ENCODE measurements around the gene KLF1.

The KLF1 gene

DNA sequence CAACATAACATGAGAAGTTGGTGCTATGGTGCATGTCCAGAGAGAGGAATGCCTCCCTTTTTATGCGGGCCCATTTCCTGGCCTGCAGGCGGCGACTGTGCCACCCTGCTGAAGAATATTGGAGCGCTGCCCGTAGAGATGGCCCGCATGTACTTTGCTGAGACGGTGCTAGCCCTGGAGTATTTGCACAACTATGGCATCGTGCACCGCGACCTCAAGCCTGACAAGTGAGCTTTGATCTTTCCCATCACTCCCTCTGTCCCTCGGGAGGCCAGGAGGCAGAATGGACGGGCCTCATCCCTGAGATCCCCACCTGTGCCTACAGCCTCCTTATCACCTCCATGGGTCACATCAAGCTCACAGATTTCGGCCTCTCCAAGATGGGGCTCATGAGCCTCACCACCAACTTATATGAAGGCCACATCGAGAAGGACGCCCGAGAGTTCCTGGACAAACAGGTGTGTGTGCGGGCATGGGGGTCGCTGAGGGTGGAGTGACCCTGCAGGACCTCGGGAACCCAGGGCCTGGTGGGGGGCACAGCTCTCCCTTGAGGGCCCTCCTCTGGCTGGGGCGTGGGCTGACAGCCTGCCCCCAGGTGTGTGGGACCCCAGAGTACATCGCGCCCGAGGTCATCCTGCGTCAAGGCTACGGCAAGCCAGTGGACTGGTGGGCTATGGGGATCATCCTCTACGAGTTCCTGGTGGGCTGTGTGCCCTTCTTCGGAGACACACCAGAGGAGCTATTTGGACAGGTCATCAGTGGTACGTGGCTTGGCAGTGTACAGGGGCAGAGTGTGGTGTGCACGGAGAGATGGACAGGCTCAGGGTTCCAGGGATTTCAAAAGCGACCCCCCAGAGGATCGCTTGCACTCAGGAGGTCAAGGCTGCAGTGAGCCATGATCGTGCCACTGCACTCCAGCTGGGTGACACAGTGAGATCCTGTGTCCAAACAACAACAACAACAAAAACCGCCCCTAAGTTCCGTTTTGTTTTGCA is 22.0 kb downstream of the KLF1 start:
- Histone ChIP-seq H3K9me3 (ENCODE audit: insufficient read depth, low read depth, low read length) (peaks cover 4% of the 10 kb centered on the region), H3K14ac (ENCODE audit: low read length) (no peak overlapping the region), H3K4ac (ENCODE audit: low read depth, low read length) (no peak overlapping the region), H3K4me3 (ENCODE audit: low read depth, low read length) (no peak overlapping the region), H2AK5ac (ENCODE audit: low read length) (no peak overlapping the region), H3K23ac (ENCODE audit: low read length) (no peak overlapping the region), H2AFZ (ENCODE audit: insufficient read depth, low read length, poor library complexity) (no peak overlapping the region), H2BK12ac (ENCODE audit: low read length) (no peak overlapping the region), H2BK120ac (ENCODE audit: insufficient read depth, low read length, poor library complexity) (no peak overlapping the region), H3K4me1 (ENCODE audit: control insufficient read depth in 1 of 2, insufficient read depth in 2 of 2, low read length in 2 of 2) (peaks cover 4 to 5% of the 10 kb centered on the region in 2 experiments), H3K79me2 (ENCODE audit: control insufficient read depth, insufficient read depth, low read length, poor library complexity) (no peaks in the 10 kb centered on the region), H3K4me2 (ENCODE audit: low read length) (no peak overlapping the region), H3K9ac (ENCODE audit: low read length) (no peak overlapping the region), H3K27ac (ENCODE audit: low read depth, low read length) (no peak overlapping the region), H3K79me1 (ENCODE audit: low read length) (no peaks in the 10 kb centered on the region), H4K12ac (ENCODE audit: low read depth, low read length) (no peak overlapping the region), H2BK5ac (ENCODE audit: low read depth, low read length, poor library complexity) (no peak overlapping the region), H3K36me3 (ENCODE audit: control insufficient read depth in 1 of 2, insufficient read depth in 2 of 2, low read length in 2 of 2) (no peaks in the 10 kb centered on the region), H4K8ac (ENCODE audit: low read depth, low read length) (no peak overlapping the region), H3K18ac (ENCODE audit: low read length) (no peak overlapping the region), H4K91ac (ENCODE audit: low read depth, low read length) (no peak overlapping the region), H3K27me3 (ENCODE audit: insufficient read depth, low read length) (no peaks in the 10 kb centered on the region)
- no CpG with 5 or more reads among the region's 34 CpGs for WGBS (ENCODE audit: extremely low coverage, insufficient coverage, insufficient read length)
- no peak for DNase-seq

DNA sequence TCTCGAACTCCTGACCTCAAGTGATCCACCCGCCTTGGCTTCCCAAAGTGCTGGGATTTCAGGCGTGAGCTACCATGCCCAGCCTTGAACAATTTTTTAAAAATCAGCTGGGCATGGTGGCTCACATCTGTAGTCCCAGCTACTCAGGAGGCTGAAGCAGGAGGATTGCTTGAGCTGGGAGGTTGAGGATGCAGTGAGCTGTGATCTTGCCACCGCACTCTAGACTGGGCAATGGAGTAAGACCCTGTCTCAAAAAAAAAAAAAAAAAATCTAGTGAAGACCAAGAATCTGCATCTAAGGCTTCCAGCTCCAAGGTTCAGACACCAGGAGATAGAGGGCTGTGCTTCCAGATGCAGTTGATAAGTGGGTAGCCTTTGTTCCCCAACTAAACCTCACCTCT is 22.9 kb downstream of the KLF1 start:
- Histone ChIP-seq H2BK5ac (ENCODE audit: low read depth, low read length, poor library complexity) (no peak overlapping the region), H3K36me3 (ENCODE audit: control insufficient read depth in 1 of 2, insufficient read depth in 2 of 2, low read length in 2 of 2) (no peaks in the 10 kb centered on the region), H3K4me2 (ENCODE audit: low read length) (no peak overlapping the region), H3K9ac (ENCODE audit: low read length) (no peak overlapping the region), H3K18ac (ENCODE audit: low read length) (no peak overlapping the region), H3K23ac (ENCODE audit: low read length) (no peak overlapping the region), H3K4me3 (ENCODE audit: low read depth, low read length) (no peak overlapping the region), H3K27ac (ENCODE audit: low read depth, low read length) (no peak overlapping the region), H4K91ac (ENCODE audit: low read depth, low read length) (no peak overlapping the region), H3K4ac (ENCODE audit: low read depth, low read length) (no peak overlapping the region), H4K12ac (ENCODE audit: low read depth, low read length) (no peak overlapping the region), H3K79me1 (ENCODE audit: low read length) (no peaks in the 10 kb centered on the region), H3K79me2 (ENCODE audit: control insufficient read depth, insufficient read depth, low read length, poor library complexity) (no peaks in the 10 kb centered on the region), H2BK120ac (ENCODE audit: insufficient read depth, low read length, poor library complexity) (no peak overlapping the region), H2AFZ (ENCODE audit: insufficient read depth, low read length, poor library complexity) (no peak overlapping the region), H2BK12ac (ENCODE audit: low read length) (no peak overlapping the region), H3K27me3 (ENCODE audit: insufficient read depth, low read length) (no peaks in the 10 kb centered on the region), H4K8ac (ENCODE audit: low read depth, low read length) (no peak overlapping the region), H3K4me1 (ENCODE audit: control insufficient read depth in 1 of 2, insufficient read depth in 2 of 2, low read length in 2 of 2) (peaks cover 4 to 5% of the 10 kb centered on the region in 2 experiments), H3K9me3 (ENCODE audit: insufficient read depth, low read depth, low read length) (peaks cover 4% of the 10 kb centered on the region), H3K14ac (ENCODE audit: low read length) (no peak overlapping the region), H2AK5ac (ENCODE audit: low read length) (no peak overlapping the region)
- no peak for DNase-seq
- no CpG with 5 or more reads among the region's 4 CpGs for WGBS (ENCODE audit: extremely low coverage, insufficient coverage, insufficient read length)

DNA sequence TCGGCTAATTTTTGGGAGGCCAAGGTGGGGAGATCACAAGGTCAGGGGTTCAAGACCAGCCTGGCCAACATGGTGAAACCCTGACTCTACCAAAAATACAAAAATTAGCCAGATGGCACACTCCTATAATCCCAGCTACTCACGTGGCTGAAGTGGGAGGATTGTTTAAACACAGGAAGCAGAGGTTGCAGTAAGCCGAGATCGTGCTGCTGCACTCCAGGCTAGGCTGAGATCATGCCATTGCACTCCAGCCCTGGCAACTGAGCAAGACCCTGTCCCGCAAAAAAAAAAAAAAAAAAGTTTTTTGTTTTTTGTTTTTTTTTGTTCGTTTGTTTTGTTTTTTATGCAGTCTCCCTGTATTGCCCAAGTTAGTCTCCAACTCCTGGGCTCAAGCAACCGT is 27.5 kb downstream of the KLF1 start:
- H3K27me3 ChIP-seq (ENCODE audit: insufficient read depth, low read length): no peaks in the 10 kb centered on the region
- H3K9ac ChIP-seq (ENCODE audit: low read length): no peak overlapping the region
- H3K79me2 ChIP-seq (ENCODE audit: control insufficient read depth, insufficient read depth, low read length, poor library complexity): no peaks in the 10 kb centered on the region
- H3K4me2 ChIP-seq (ENCODE audit: low read length): no peak overlapping the region
- DNase-seq: no peak
- H3K4me3 ChIP-seq (ENCODE audit: low read depth, low read length): no peak overlapping the region
- no peak overlapping the region for H2BK120ac ChIP-seq (ENCODE audit: insufficient read depth, low read length, poor library complexity)
- H4K12ac ChIP-seq (ENCODE audit: low read depth, low read length): no peak overlapping the region
- no CpG with 5 or more reads among the region's 7 CpGs for WGBS (ENCODE audit: extremely low coverage, insufficient coverage, insufficient read length)
- H3K4ac ChIP-seq (ENCODE audit: low read depth, low read length): no peak overlapping the region
- H2BK12ac ChIP-seq (ENCODE audit: low read length): no peak overlapping the region
- H3K9me3 ChIP-seq (ENCODE audit: insufficient read depth, low read depth, low read length): no peaks in the 10 kb centered on the region
- no peak overlapping the region for H2BK5ac ChIP-seq (ENCODE audit: low read depth, low read length, poor library complexity)
- H2AK5ac ChIP-seq (ENCODE audit: low read length): no peak overlapping the region
- H2AFZ ChIP-seq (ENCODE audit: insufficient read depth, low read length, poor library complexity): no peak overlapping the region
- H3K79me1 ChIP-seq (ENCODE audit: low read length): no peaks in the 10 kb centered on the region
- no peaks in the 10 kb centered on the region for H3K36me3 ChIP-seq (ENCODE audit: control insufficient read depth in 1 of 2, insufficient read depth in 2 of 2, low read length in 2 of 2)
- H3K27ac ChIP-seq (ENCODE audit: low read depth, low read length): no peak overlapping the region
- H3K18ac ChIP-seq (ENCODE audit: low read length): no peak overlapping the region
- H3K14ac ChIP-seq (ENCODE audit: low read length): no peak overlapping the region
- no peak overlapping the region for H4K8ac ChIP-seq (ENCODE audit: low read depth, low read length)
- no peaks in the 10 kb centered on the region for H3K4me1 ChIP-seq (ENCODE audit: control insufficient read depth in 1 of 2, insufficient read depth in 2 of 2, low read length in 2 of 2)
- H3K23ac ChIP-seq (ENCODE audit: low read length): no peak overlapping the region
- no peak overlapping the region for H4K91ac ChIP-seq (ENCODE audit: low read depth, low read length)

DNA sequence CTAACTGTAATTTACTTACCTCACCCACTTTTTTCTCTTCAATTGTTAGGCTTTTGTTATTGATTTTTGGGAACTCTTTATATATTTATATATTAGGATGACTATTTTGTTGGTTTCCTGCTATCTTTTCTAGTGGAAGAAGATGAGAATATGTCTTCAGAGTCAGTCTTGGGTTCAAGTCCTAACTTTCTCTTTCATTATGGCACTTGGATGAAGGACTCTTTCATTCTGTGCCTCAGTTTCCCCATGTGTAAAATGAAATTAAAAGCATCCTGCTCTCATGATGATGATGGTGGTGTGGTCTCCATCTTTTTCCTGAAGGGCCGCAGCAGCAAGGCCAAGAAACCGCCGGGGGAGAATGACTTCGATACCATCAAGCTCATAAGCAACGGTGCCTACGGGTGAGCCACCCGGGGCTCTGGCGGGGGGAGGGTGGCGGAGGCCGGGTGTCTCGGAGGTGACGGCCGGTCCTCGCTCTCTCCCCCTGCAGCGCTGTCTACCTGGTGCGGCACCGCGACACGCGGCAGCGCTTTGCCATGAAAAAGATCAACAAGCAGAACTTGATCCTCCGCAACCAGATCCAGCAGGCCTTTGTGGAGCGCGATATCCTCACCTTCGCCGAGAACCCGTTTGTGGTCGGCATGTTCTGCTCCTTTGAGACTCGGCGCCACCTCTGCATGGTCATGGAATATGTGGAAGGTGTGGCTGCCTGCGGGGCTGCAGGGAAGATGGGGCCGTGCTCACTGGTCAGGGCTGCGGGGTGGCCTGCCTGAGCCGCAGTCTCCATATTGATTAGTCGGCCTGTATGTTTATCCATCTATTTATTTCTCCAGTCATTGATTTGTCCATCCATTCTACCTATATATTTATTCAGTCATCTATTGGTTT is 28.7 kb downstream of the KLF1 start:
- H3K27me3 ChIP-seq (ENCODE audit: insufficient read depth, low read length): no peaks in the 10 kb centered on the region
- no peak overlapping the region for H3K18ac ChIP-seq (ENCODE audit: low read length)
- no peak overlapping the region for H3K4ac ChIP-seq (ENCODE audit: low read depth, low read length)
- H2BK120ac ChIP-seq (ENCODE audit: insufficient read depth, low read length, poor library complexity): no peak overlapping the region
- no peak overlapping the region for H3K4me2 ChIP-seq (ENCODE audit: low read length)
- no peak overlapping the region for H3K23ac ChIP-seq (ENCODE audit: low read length)
- no peak overlapping the region for H3K9ac ChIP-seq (ENCODE audit: low read length)
- peak in 1 of 2 donors; percentile 30 for DNase-seq
- no peaks in the 10 kb centered on the region for H3K36me3 ChIP-seq (ENCODE audit: control insufficient read depth in 1 of 2, insufficient read depth in 2 of 2, low read length in 2 of 2)
- no peak overlapping the region for H4K12ac ChIP-seq (ENCODE audit: low read depth, low read length)
- H3K14ac ChIP-seq (ENCODE audit: low read length): no peak overlapping the region
- no peaks in the 10 kb centered on the region for H3K79me1 ChIP-seq (ENCODE audit: low read length)
- no peak overlapping the region for H4K91ac ChIP-seq (ENCODE audit: low read depth, low read length)
- H2AFZ ChIP-seq (ENCODE audit: insufficient read depth, low read length, poor library complexity): no peak overlapping the region
- no peaks in the 10 kb centered on the region for H3K79me2 ChIP-seq (ENCODE audit: control insufficient read depth, insufficient read depth, low read length, poor library complexity)
- no peak overlapping the region for H4K8ac ChIP-seq (ENCODE audit: low read depth, low read length)
- H3K4me3 ChIP-seq (ENCODE audit: low read depth, low read length): no peak overlapping the region
- no peak overlapping the region for H2AK5ac ChIP-seq (ENCODE audit: low read length)
- no peaks in the 10 kb centered on the region for H3K9me3 ChIP-seq (ENCODE audit: insufficient read depth, low read depth, low read length)
- H3K27ac ChIP-seq (ENCODE audit: low read depth, low read length): no peak overlapping the region
- WGBS (ENCODE audit: extremely low coverage, insufficient coverage, insufficient read length): no CpG with 5 or more reads among the region's 35 CpGs
- no peak overlapping the region for H2BK12ac ChIP-seq (ENCODE audit: low read length)
- H3K4me1 ChIP-seq (ENCODE audit: control insufficient read depth in 1 of 2, insufficient read depth in 2 of 2, low read length in 2 of 2): no peaks in the 10 kb centered on the region
- H2BK5ac ChIP-seq (ENCODE audit: low read depth, low read length, poor library complexity): no peak overlapping the region
